Adrenal gland (tissue), 5 donors: Measurements from ENCODE around the gene STAG2.

Experiments used
- CTCF ChIP-seq, 6 experiments: fragments of 450-650 bp in 4 of 6; fragments of 200-600 bp in 2 of 6; sonication (generic) in 1 of 6; IDR thresholded peaks; 1 replicate in 5 of 6; 2 replicates in 1 of 6; pipeline versions ENCODE4 v1.5.1 to v1.8.0; 2016 to 2021; ENCODE audit warnings: antibody characterized with exemption in 6 of 6, mild to moderate bottlenecking in 2 of 6, moderate library complexity in 1 of 6
- POLR2A ChIP-seq, 2 donors: fragments of 450-650 bp; IDR thresholded peaks; one replicate each; pipeline ENCODE4 v1.6.1; 2017; ENCODE audit warnings: antibody characterized with exemption in 2 of 2, mild to moderate bottlenecking in 2 of 2, moderate library complexity in 1 of 2
- donor health status: DM: no; HTN: no; CAD: no.

GRCh38 chrX:123920105-123920785 is 41.3 kb upstream of the STAG2 start:
- TF ChIP-seq CTCF (IDR thresholded peaks at IDR 0.05) = no peak
- TF ChIP-seq POLR2A (IDR thresholded peaks at IDR 0.05) = no peak
